ENCODE results near the gene GPR143.

Gene GPR143

DNA sequence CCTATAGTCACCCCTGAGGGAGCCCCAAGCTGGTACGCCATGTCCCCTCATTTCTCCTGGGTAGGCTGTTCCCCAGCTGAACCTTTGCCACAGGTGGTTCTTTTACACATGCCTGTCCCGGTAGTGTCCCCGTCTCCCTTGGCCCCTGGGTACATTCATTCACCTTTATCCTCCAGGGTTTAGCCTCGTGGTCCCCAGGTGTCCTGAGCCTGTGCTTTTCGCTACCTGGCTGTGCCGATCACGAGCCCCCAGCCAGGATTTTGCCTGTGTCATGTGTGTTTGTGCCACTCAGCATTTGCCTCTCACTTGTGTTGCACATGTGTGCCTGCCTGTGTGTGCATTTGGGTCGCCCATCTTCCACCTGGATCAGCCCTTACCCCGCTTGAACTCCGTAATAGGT lies 57.6 kb downstream of the GPR143 start:
- H3K4me1 ChIP-seq (ENCODE audit: control insufficient read depth, insufficient read depth, low read length, unreplicated experiment) = no peaks in the 10 kb centered on the region
- H3K27me3 ChIP-seq (ENCODE audit: insufficient read depth, low read length) = no peaks in the 10 kb centered on the region
- no peak overlapping the region for H3K27ac ChIP-seq (ENCODE audit: low read depth, low read length)
- H3K36me3 ChIP-seq (ENCODE audit: insufficient read depth, low read length) = peaks cover 6% of the 10 kb centered on the region; the same call in 1 of the 2 replicates
- no peak overlapping the region for H2AFZ ChIP-seq (ENCODE audit: low read length, unreplicated experiment)
- no peaks in the 10 kb centered on the region for H3K79me2 ChIP-seq (ENCODE audit: control insufficient read depth, insufficient read depth, low read length, unreplicated experiment)
- no peak overlapping the region for H3K4me3 ChIP-seq (ENCODE audit: low read depth, low read length)

- H3K4me1 ChIP-seq (ENCODE audit: control insufficient read depth, insufficient read depth, low read length, unreplicated experiment) = no peaks in the 10 kb centered on the region
- no peak overlapping the region for H3K27ac ChIP-seq (ENCODE audit: low read depth, low read length)
- H3K27me3 ChIP-seq (ENCODE audit: insufficient read depth, low read length) = no peaks in the 10 kb centered on the region
- H3K79me2 ChIP-seq (ENCODE audit: control insufficient read depth, insufficient read depth, low read length, unreplicated experiment) = no peaks in the 10 kb centered on the region
- no peak overlapping the region for H2AFZ ChIP-seq (ENCODE audit: low read length, unreplicated experiment)
- H3K4me3 ChIP-seq (ENCODE audit: low read depth, low read length) = no peak overlapping the region
- peaks cover 6% of the 10 kb centered on the region; the same call in 1 of the 2 replicates for H3K36me3 ChIP-seq (ENCODE audit: insufficient read depth, low read length)
Observed at GRCh38 chrX:9707306-9708033, 58.2 kb downstream of the GPR143 start.

DNA sequence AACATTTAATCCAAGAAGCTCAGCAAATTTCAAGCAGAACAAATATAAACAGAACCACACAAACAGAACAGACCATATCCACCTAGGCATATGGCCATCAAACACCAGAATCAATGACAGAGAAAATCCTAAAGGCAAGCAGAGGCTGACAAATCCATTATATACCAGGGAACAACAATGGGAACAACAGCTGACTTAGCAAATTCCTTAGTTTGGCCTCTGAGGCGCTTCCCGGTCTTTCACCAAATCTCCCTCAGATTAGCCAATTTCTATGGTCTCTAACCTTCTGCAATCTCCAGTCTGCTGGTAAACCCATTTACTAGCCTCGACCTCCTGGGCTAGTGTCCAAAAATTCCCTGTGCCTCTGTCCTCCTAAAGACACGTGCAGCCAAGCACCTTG lies 59.2 kb downstream of the GPR143 start:
- H3K27me3 ChIP-seq (ENCODE audit: insufficient read depth, low read length) = no peaks in the 10 kb centered on the region
- 0 out of 2 replicates have a peak, but pooled peaks cover 2% of the 10 kb centered on the region for H3K36me3 ChIP-seq (ENCODE audit: insufficient read depth, low read length)
- H3K27ac ChIP-seq (ENCODE audit: low read depth, low read length) = no peak overlapping the region
- H3K4me1 ChIP-seq (ENCODE audit: control insufficient read depth, insufficient read depth, low read length, unreplicated experiment) = no peaks in the 10 kb centered on the region
- no peaks in the 10 kb centered on the region for H3K79me2 ChIP-seq (ENCODE audit: control insufficient read depth, insufficient read depth, low read length, unreplicated experiment)
- no peak overlapping the region for H3K4me3 ChIP-seq (ENCODE audit: low read depth, low read length)
- no peak overlapping the region for H2AFZ ChIP-seq (ENCODE audit: low read length, unreplicated experiment)

DNA sequence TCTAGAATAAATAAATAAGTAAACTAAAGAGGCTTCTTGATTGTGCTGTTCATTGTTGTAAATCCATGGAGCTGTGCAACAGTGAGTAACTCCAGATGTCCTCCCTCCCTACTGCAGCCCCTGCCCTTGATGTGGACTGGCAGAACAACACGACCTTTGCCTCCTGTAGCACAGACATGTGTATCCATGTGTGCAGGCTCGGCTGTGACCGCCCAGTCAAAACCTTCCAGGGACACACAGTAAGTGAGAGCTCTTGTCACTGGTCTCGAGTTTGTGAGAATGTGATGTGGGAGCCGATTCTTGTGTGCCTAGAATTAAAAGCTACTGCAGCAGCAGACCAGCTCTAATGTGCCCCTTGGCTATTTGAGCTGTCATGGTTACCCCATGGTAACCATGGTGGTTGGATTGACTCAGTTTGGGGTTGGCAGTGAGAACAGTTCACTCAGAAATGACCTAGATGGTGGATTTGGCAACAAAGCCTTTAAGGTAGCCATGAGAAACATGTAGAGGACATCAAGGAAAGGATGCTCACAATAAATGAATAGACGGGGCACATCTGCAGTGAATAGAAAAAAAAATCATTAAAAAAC lies 60.7 kb downstream of the GPR143 start:
- no peaks in the 10 kb centered on the region for H3K36me3 ChIP-seq (ENCODE audit: insufficient read depth, low read length)
- H2AFZ ChIP-seq (ENCODE audit: low read length, unreplicated experiment) = no peak overlapping the region
- H3K79me2 ChIP-seq (ENCODE audit: control insufficient read depth, insufficient read depth, low read length, unreplicated experiment) = no peaks in the 10 kb centered on the region
- no peak overlapping the region for H3K4me3 ChIP-seq (ENCODE audit: low read depth, low read length)
- no peaks in the 10 kb centered on the region for H3K4me1 ChIP-seq (ENCODE audit: control insufficient read depth, insufficient read depth, low read length, unreplicated experiment)
- no peak overlapping the region for H3K27ac ChIP-seq (ENCODE audit: low read depth, low read length)
- no peaks in the 10 kb centered on the region for H3K27me3 ChIP-seq (ENCODE audit: insufficient read depth, low read length)

DNA sequence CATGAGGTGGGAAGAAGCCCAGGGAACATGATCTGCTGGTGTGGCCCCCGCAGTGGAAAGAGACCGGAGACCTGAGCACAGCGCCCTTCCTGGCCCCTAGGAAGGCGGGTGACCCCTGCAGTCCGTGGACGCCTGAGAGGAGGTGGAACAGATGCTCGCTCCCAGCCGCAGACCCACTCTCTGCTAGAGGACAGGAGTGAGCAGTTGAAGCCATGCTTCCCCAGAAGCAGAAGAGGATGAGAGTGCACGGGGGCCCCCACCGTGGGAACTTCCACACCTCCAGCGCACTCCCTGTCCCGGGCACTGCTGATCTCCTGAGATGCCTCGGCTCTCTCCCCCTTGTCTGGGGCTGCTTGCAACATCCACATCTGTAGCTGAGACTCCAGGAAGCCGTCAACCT lies 62.2 kb downstream of the GPR143 start:
- Histone ChIP-seq H3K27ac (ENCODE audit: low read depth, low read length) (no peak overlapping the region), H3K36me3 (ENCODE audit: insufficient read depth, low read length) (no peaks in the 10 kb centered on the region)

DNA sequence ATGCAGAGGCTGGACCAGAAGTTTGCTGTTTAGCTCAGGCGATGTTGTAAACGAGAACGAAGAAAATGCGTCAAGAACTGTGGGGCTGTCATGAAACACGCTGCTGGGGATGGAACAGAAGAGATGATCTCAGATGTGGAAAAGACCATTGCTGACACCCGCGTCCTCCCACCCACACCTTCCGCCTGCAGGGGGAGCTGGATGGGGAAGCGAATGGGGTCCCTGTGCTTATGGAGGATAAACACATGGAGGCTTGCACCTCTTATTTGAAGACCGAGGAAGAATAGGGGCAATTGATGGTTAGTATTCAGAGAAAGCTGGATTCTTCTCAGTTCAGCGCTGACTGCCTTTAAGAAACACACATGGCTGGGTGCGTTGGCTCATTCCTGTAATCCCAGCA lies 63.9 kb downstream of the GPR143 start:
- Histone ChIP-seq H2AFZ (ENCODE audit: low read length, unreplicated experiment) (no peak overlapping the region), H3K36me3 (ENCODE audit: insufficient read depth, low read length) (no peaks in the 10 kb centered on the region; the same call in 1 of the 2 replicates), H3K4me1 (ENCODE audit: control insufficient read depth, insufficient read depth, low read length, unreplicated experiment) (no peaks in the 10 kb centered on the region), H3K27ac (ENCODE audit: low read depth, low read length) (no peak overlapping the region), H3K79me2 (ENCODE audit: control insufficient read depth, insufficient read depth, low read length, unreplicated experiment) (no peaks in the 10 kb centered on the region), H3K4me3 (ENCODE audit: low read depth, low read length) (no peak overlapping the region), H3K27me3 (ENCODE audit: insufficient read depth, low read length) (no peaks in the 10 kb centered on the region)

More for the DNA sequence above, 62.2 kb downstream of the GPR143 start:
- Histone ChIP-seq H3K79me2 (ENCODE audit: control insufficient read depth, insufficient read depth, low read length, unreplicated experiment) (no peaks in the 10 kb centered on the region), H2AFZ (ENCODE audit: low read length, unreplicated experiment) (no peak overlapping the region), H3K4me1 (ENCODE audit: control insufficient read depth, insufficient read depth, low read length, unreplicated experiment) (no peaks in the 10 kb centered on the region), H3K4me3 (ENCODE audit: low read depth, low read length) (no peak overlapping the region), H3K27me3 (ENCODE audit: insufficient read depth, low read length) (no peaks in the 10 kb centered on the region)

GRCh38 chrX:9700555-9700954 lies 65.1 kb downstream of the GPR143 start:
- H3K79me2 ChIP-seq (ENCODE audit: control insufficient read depth, insufficient read depth, low read length, unreplicated experiment) = no peaks in the 10 kb centered on the region
- H3K4me3 ChIP-seq (ENCODE audit: low read depth, low read length) = no peak overlapping the region
- no peaks in the 10 kb centered on the region; the same call in 1 of the 2 replicates for H3K36me3 ChIP-seq (ENCODE audit: insufficient read depth, low read length)
- no peak overlapping the region for H3K27ac ChIP-seq (ENCODE audit: low read depth, low read length)
- H3K4me1 ChIP-seq (ENCODE audit: control insufficient read depth, insufficient read depth, low read length, unreplicated experiment) = no peaks in the 10 kb centered on the region
- no peaks in the 10 kb centered on the region for H3K27me3 ChIP-seq (ENCODE audit: insufficient read depth, low read length)
- H2AFZ ChIP-seq (ENCODE audit: low read length, unreplicated experiment) = no peak overlapping the region

- H3K36me3 ChIP-seq (ENCODE audit: insufficient read depth, low read length) = no peaks in the 10 kb centered on the region; the same call in 1 of the 2 replicates
- H3K4me3 ChIP-seq (ENCODE audit: low read depth, low read length) = no peak overlapping the region
- no peaks in the 10 kb centered on the region for H3K4me1 ChIP-seq (ENCODE audit: control insufficient read depth, insufficient read depth, low read length, unreplicated experiment)
- H3K79me2 ChIP-seq (ENCODE audit: control insufficient read depth, insufficient read depth, low read length, unreplicated experiment) = no peaks in the 10 kb centered on the region
- H3K27me3 ChIP-seq (ENCODE audit: insufficient read depth, low read length) = no peaks in the 10 kb centered on the region
- H3K27ac ChIP-seq (ENCODE audit: low read depth, low read length) = no peak overlapping the region
- H2AFZ ChIP-seq (ENCODE audit: low read length, unreplicated experiment) = no peak overlapping the region
Observed at GRCh38 chrX:9698576-9698975, 67.1 kb downstream of the GPR143 start.

GRCh38 chrX:9693307-9694001 lies 72.2 kb downstream of the GPR143 start:
- H3K36me3 ChIP-seq (ENCODE audit: insufficient read depth, low read length) = no peaks in the 10 kb centered on the region; the same call in 1 of the 2 replicates
- no peaks in the 10 kb centered on the region for H3K4me1 ChIP-seq (ENCODE audit: control insufficient read depth, insufficient read depth, low read length, unreplicated experiment)
- H3K27ac ChIP-seq (ENCODE audit: low read depth, low read length) = no peak overlapping the region
- no peaks in the 10 kb centered on the region for H3K27me3 ChIP-seq (ENCODE audit: insufficient read depth, low read length)
- H2AFZ ChIP-seq (ENCODE audit: low read length, unreplicated experiment) = no peak overlapping the region
- H3K4me3 ChIP-seq (ENCODE audit: low read depth, low read length) = no peak overlapping the region
- H3K79me2 ChIP-seq (ENCODE audit: control insufficient read depth, insufficient read depth, low read length, unreplicated experiment) = no peaks in the 10 kb centered on the region

DNA sequence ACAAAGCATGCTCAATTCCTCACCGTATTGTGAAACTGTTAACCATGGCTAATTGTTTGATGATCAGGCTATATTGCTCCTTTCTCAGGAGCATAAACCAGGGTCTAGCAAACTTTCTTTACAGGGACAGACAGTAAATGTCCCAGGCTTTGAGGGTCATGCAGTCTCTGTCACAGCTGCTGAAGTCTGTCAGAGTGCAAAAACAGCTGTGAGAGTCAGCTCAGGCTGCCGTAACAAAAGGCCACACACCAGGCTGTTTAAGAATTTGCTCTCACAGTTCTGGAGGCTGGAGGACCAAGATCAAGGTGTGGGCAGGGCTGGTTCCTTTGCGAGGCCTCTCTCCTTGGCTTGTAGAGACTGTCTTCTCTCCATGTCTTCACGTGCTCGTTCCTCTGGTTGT lies 75.6 kb downstream of the GPR143 start:
- no peaks in the 10 kb centered on the region for H3K79me2 ChIP-seq (ENCODE audit: control insufficient read depth, insufficient read depth, low read length, unreplicated experiment)
- H3K27me3 ChIP-seq (ENCODE audit: insufficient read depth, low read length) = no peaks in the 10 kb centered on the region
- H2AFZ ChIP-seq (ENCODE audit: low read length, unreplicated experiment) = no peak overlapping the region
- no peak overlapping the region for H3K27ac ChIP-seq (ENCODE audit: low read depth, low read length)
- H3K36me3 ChIP-seq (ENCODE audit: insufficient read depth, low read length) = no peaks in the 10 kb centered on the region
- H3K4me1 ChIP-seq (ENCODE audit: control insufficient read depth, insufficient read depth, low read length, unreplicated experiment) = no peaks in the 10 kb centered on the region
- no peak overlapping the region for H3K4me3 ChIP-seq (ENCODE audit: low read depth, low read length)

Measured in ACC112 (cell line).